Breast epithelium (tissue), 3 donors: Measurements from ENCODE around the gene PLEKHA5.

Experiments used
- POLR2A ChIP-seq: fragments of 450-650 bp; IDR thresholded peaks from one replicate; pipeline ENCODE4 v1.6.1; 2016; ENCODE audit warnings: antibody characterized with exemption, mild to moderate bottlenecking, moderate library complexity
- POLR2AphosphoS5 ChIP-seq, 3 donors: sonication (generic); formaldehyde crosslinking; IDR thresholded peaks; one replicate each; pipeline ENCODE4 v1.6.1; 2017; ENCODE audit warnings: antibody characterized with exemption in 3 of 3
- TF ChIP-seq, protein P1 (sequence below), 3 donors: fragments of 450-650 bp; IDR thresholded peaks; one replicate each; pipeline ENCODE4 v1.5.1; 2016 to 2017; ENCODE audit warnings: antibody characterized with exemption in 3 of 3, mild to moderate bottlenecking in 3 of 3, moderate library complexity in 3 of 3

DNA sequence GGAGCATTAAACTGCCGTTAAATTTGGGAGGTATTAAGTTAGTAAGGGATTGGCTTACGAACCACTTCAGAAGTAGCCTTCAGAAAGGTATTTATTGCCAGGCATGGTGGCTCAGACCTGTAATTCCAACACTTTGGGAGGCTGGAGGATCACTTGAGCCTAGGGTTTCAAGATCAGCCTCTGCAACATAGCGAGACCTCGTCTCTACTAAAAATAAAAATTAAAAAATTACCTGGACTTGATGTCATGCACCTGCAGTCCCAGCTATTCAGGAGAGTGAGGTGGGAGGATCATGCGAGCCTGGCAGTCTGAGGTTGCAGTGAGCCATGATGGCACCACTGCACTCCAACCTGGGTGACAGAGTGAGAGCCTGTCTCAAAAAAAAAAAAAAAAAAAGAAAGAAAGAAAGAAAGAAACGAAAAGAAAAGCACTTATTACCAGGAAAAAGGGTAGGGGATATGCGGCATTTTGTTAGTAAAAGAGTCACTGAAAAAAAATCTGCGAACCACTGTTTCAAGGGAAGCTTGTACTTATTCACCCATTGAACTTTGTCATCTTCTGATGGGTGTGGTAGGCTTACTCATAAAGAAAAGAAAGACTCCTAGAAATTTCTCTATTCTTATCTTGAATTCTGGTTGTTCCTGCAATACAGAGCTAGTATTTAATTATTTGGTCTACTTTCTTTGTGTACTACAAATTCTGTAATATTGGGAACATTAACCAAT is 33.6 kb upstream of the PLEKHA5 start:
- TF ChIP-seq, protein P1, sequence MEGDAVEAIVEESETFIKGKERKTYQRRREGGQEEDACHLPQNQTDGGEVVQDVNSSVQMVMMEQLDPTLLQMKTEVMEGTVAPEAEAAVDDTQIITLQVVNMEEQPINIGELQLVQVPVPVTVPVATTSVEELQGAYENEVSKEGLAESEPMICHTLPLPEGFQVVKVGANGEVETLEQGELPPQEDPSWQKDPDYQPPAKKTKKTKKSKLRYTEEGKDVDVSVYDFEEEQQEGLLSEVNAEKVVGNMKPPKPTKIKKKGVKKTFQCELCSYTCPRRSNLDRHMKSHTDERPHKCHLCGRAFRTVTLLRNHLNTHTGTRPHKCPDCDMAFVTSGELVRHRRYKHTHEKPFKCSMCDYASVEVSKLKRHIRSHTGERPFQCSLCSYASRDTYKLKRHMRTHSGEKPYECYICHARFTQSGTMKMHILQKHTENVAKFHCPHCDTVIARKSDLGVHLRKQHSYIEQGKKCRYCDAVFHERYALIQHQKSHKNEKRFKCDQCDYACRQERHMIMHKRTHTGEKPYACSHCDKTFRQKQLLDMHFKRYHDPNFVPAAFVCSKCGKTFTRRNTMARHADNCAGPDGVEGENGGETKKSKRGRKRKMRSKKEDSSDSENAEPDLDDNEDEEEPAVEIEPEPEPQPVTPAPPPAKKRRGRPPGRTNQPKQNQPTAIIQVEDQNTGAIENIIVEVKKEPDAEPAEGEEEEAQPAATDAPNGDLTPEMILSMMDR (IDR thresholded peaks at IDR 0.05): no peak
- no peak for TF ChIP-seq POLR2AphosphoS5 (IDR thresholded peaks at IDR 0.05)
- TF ChIP-seq POLR2A: no peak
